IMR-90 (cell line): Measurements from ENCODE around the gene DCUN1D5. TPM values are rescaled to one million over a fixed set of nuclear protein-coding genes. Genes with fewer than 3 reads are reported as not detected.

ENCODE experiments used
- ATAC-seq: fragments of 200-7000 bp; cut with Tn5 transposase; 2 replicates; pipeline ENCODE4 v1.9.1; 2020; ENCODE audit warnings: low read depth, mild to moderate bottlenecking, moderate library complexity
- BruUV-seq: library from RNA; stranded (reverse); fragments of 400-500 nt; replicated peaks from 2 replicates; lab custom pipeline; 2021; lab: Mats Ljungman, UMichigan
- CTCF ChIA-PET: fragments of 300-600 bp; formaldehyde crosslinking; extraction: SDS; loops from one replicate; lab custom pipeline; 2021; ENCODE audit warnings: antibody characterized with exemption; lab: Yijun Ruan, JAX
- POLR2A ChIA-PET: fragments of 300-600 bp; sonication (Branson Sonifier 250); formaldehyde crosslinking; loops from one replicate; lab custom pipeline; 2022; ENCODE audit warnings: antibody characterized with exemption; ENCODE audit not compliant: unreplicated experiment; lab: Charles Lee
- DNase-seq: peaks from one replicate; pipeline ENCODE4 v3.0.0; 2013
- H2AFZ ChIP-seq: replicated peaks from 2 replicates; pipeline ENCODE3; 2013; ENCODE audit warnings: low read length, mild to moderate bottlenecking; ENCODE audit not compliant: poor library complexity
- H2AK5ac ChIP-seq: 2 replicates; pipeline ENCODE4 v1.6.1; 2013; ENCODE audit warnings: low read depth, low read length, inconsistent platforms
- H2AK9ac ChIP-seq: replicated peaks from 2 replicates; pipeline ENCODE3; 2013; ENCODE audit warnings: mild to moderate bottlenecking, low read depth, low read length, moderate library complexity; ENCODE audit not compliant: poor library complexity
- H2BK120ac ChIP-seq: 2 replicates; pipeline ENCODE4 v1.6.1; 2013; ENCODE audit warnings: low read depth, low read length, inconsistent platforms
- H2BK15ac ChIP-seq: 3 replicates; pipeline ENCODE4 v1.6.1; 2013; ENCODE audit warnings: low read depth, low read length, inconsistent platforms
- H2BK20ac ChIP-seq: 2 replicates; pipeline ENCODE4 v1.6.1; 2013; ENCODE audit warnings: low read depth, mild to moderate bottlenecking, inconsistent platforms, low read length, moderate library complexity
- H2BK5ac ChIP-seq: 2 replicates; pipeline ENCODE4 v1.6.1; 2013; ENCODE audit warnings: mild to moderate bottlenecking, low read depth, low read length, inconsistent platforms; ENCODE audit not compliant: poor library complexity, severe bottlenecking
- H3K14ac ChIP-seq: replicated peaks from 2 replicates; pipeline ENCODE4 v1.6.1; 2013; ENCODE audit warnings: low read depth, low read length, inconsistent platforms
- H3K18ac ChIP-seq: 2 replicates; pipeline ENCODE4 v1.6.1; 2013; ENCODE audit warnings: low read depth, low read length, control low read depth
- H3K23ac ChIP-seq: 2 replicates; pipeline ENCODE4 v1.6.1; 2013; ENCODE audit warnings: low read depth, low read length, inconsistent platforms
- H3K27ac ChIP-seq: 2 replicates; pipeline ENCODE4 v1.5.1; 2013; ENCODE audit warnings: mild to moderate bottlenecking, control low read depth, low read length; ENCODE audit not compliant: insufficient read depth
- H3K27me3 ChIP-seq: 2 replicates; pipeline ENCODE4 v1.6.1; 2013; ENCODE audit warnings: low read length; ENCODE audit not compliant: control insufficient read depth, insufficient read depth
- H3K36me3 ChIP-seq: 2 replicates; pipeline ENCODE4 v1.6.1; 2013; ENCODE audit warnings: low read length, mixed read lengths; ENCODE audit not compliant: control insufficient read depth, insufficient read depth
- H3K4ac ChIP-seq: 2 replicates; pipeline ENCODE4 v1.6.1; 2013; ENCODE audit warnings: low read depth, low read length, inconsistent platforms
- H3K4me1 ChIP-seq: 2 replicates; pipeline ENCODE4 v1.6.1; 2013; ENCODE audit warnings: low read length, mixed read lengths; ENCODE audit not compliant: control insufficient read depth, insufficient read depth
- H3K4me2 ChIP-seq: 2 replicates; pipeline ENCODE4 v1.6.1; 2013; ENCODE audit warnings: low read depth, mild to moderate bottlenecking, control low read depth, low read length, moderate library complexity
- H3K4me3 ChIP-seq: 2 replicates; pipeline ENCODE4 v1.5.1; 2013; ENCODE audit warnings: low read depth, mild to moderate bottlenecking, control low read depth, low read length, moderate library complexity; ENCODE audit not compliant: insufficient read depth
- H3K56ac ChIP-seq: 2 replicates; pipeline ENCODE4 v1.6.1; 2013; ENCODE audit warnings: low read length, inconsistent platforms; ENCODE audit not compliant: insufficient read depth; ENCODE audit errors: extremely low read depth
- H3K79me1 ChIP-seq, 2 experiments: 2 replicates each; pipeline ENCODE4 v1.6.1; 2013; ENCODE audit warnings: low read length in 2 of 2, inconsistent platforms in 1 of 2, low read depth in 1 of 2
- H3K9ac ChIP-seq: 2 replicates; pipeline ENCODE4 v1.6.1; 2013; ENCODE audit warnings: low read depth, low read length, control low read depth
- H3K9me1 ChIP-seq: 2 replicates; pipeline ENCODE4 v1.6.1; 2013; ENCODE audit warnings: low read length, inconsistent platforms; ENCODE audit not compliant: insufficient read depth
- H3K9me3 ChIP-seq: 2 replicates; pipeline ENCODE4 v1.6.1; 2013; ENCODE audit warnings: low read length; ENCODE audit not compliant: control insufficient read depth, insufficient read depth
- H4K20me1 ChIP-seq: 2 replicates; pipeline ENCODE4 v1.6.1; 2013; ENCODE audit warnings: low read length, inconsistent platforms; ENCODE audit not compliant: insufficient read depth
- H4K5ac ChIP-seq: 2 replicates; pipeline ENCODE4 v1.6.1; 2013; ENCODE audit warnings: mild to moderate bottlenecking, low read depth, low read length, control low read depth
- H4K8ac ChIP-seq, 2 experiments: 2 replicates each; pipeline ENCODE4 v1.6.1; 2013; ENCODE audit warnings: low read depth in 2 of 2, low read length in 2 of 2, control low read depth in 1 of 2, inconsistent platforms in 1 of 2
- H4K91ac ChIP-seq: 2 replicates; pipeline ENCODE4 v1.6.1; 2013; ENCODE audit warnings: low read depth, low read length, inconsistent platforms; ENCODE audit not compliant: insufficient read depth
- BHLHE40 ChIP-seq: fragments of 150-350 bp; IDR thresholded peaks from 2 replicates; pipeline ENCODE4 v1.6.1; 2016; ENCODE audit warnings: mild to moderate bottlenecking, low read depth, low read length
- CHD1 ChIP-seq: IDR thresholded peaks from 2 replicates; pipeline ENCODE4 v1.6.1; 2012; ENCODE audit warnings: low read depth, low read length, improper control_type of control experiment
- FOS ChIP-seq: fragments of 150-350 bp; IDR thresholded peaks from 2 replicates; pipeline ENCODE4 v1.6.1; 2016; ENCODE audit warnings: low read depth, low read length
- MAFK ChIP-seq: IDR thresholded peaks from 2 replicates; pipeline ENCODE4 v1.6.1; 2012; ENCODE audit warnings: low read depth, low read length, improper control_type of control experiment
- MAZ ChIP-seq: IDR thresholded peaks from 2 replicates; pipeline ENCODE4 v1.6.1; 2012; ENCODE audit warnings: low read depth, mild to moderate bottlenecking, low read length, improper control_type of control experiment, moderate library complexity, borderline replicate concordance
- MXI1 ChIP-seq: IDR thresholded peaks from 2 replicates; pipeline ENCODE4 v1.6.1; 2012; ENCODE audit warnings: low read depth, mild to moderate bottlenecking, low read length, moderate library complexity, borderline replicate concordance
- NFE2L2 ChIP-seq: fragments of 150-350 bp; IDR thresholded peaks from 2 replicates; pipeline ENCODE4 v1.6.1; 2016; ENCODE audit warnings: low read depth, mild to moderate bottlenecking, low read length
- POLR2A ChIP-seq: IDR thresholded peaks from 2 replicates; pipeline ENCODE4 v1.6.1; 2012; ENCODE audit warnings: mild to moderate bottlenecking, low read depth, low read length
- RAD21 ChIP-seq: IDR thresholded peaks from 2 replicates; pipeline ENCODE4 v1.6.1; 2012; ENCODE audit warnings: low read length, improper control_type of control experiment
- RCOR1 ChIP-seq: IDR thresholded peaks from 2 replicates; pipeline ENCODE4 v1.6.1; 2012; ENCODE audit warnings: mild to moderate bottlenecking, low read length, improper control_type of control experiment; ENCODE audit not compliant: insufficient replicate concordance
- RFX5 ChIP-seq: IDR thresholded peaks from 2 replicates; pipeline ENCODE4 v1.8.0; 2012; ENCODE audit warnings: low read depth, mild to moderate bottlenecking, low read length, moderate library complexity
- SMC3 ChIP-seq: fragments of 150-350 bp; IDR thresholded peaks from 2 replicates; pipeline ENCODE4 v1.6.1; 2016; ENCODE audit warnings: low read depth, mild to moderate bottlenecking, antibody characterized with exemption, low read length, moderate library complexity
- WGBS, 2 experiments: methylation state at CpG; one replicate each; pipeline versions ENCODE4 v1.1.5 to v1.1.7; 2013; ENCODE audit warnings: missing lambda C conversion rate in 2 of 2; ENCODE audit not compliant: insufficient read length in 1 of 2; ENCODE audit errors: extremely low coverage in 2 of 2; 5-methylcytosine and 5-hydroxymethylcytosine counted together
- dilution Hi-C: fragments of 300-500 bp; cut with HindIII; formaldehyde crosslinking; loops from one replicate; pipeline ENCODE4 v1.14.3; 2018; ENCODE audit warnings: low sequenced_read_pairs; ENCODE audit not compliant: unreplicated experiment
- in situ Hi-C: fragments of 300-500 bp; cut with MboI; formaldehyde crosslinking; loops from 3 replicates; pipeline ENCODE4 v1.14.3; 2019; ENCODE audit warnings: low sequenced_read_pairs, inconsistent platforms, mixed read lengths
- intact Hi-C: fragments of 100-400 bp; cut with micrococcal nuclease; formaldehyde crosslinking; loops from 2 replicates; pipeline ENCODE4 v1.10.0; 2022
- polyA plus RNA-seq, 3 experiments: library from polyadenylated mRNA; depleted of rRNA; stranded (reverse); fragments of >200 nt; gene quantifications; 2 replicates each; pipeline ENCODE4 v1.2.3, GENCODE V29; 2012; ENCODE audit warnings: low replicate concordance in 1 of 3
- total RNA-seq: library from RNA; depleted of rRNA; stranded (reverse); fragments of >200 nt; gene quantifications from 2 replicates; pipeline ENCODE4 v1.2.3, GENCODE V29; 2012
- TF ChIP-seq, protein P1 (sequence below): fragments of 150-350 bp; IDR thresholded peaks from 2 replicates; pipeline ENCODE4 v1.6.1; 2017; ENCODE audit warnings: mild to moderate bottlenecking, antibody characterized with exemption, low read length, low read depth
- TF ChIP-seq, protein P2 (sequence below): fragments of 150-350 bp; IDR thresholded peaks from 2 replicates; pipeline ENCODE4 v1.6.1; 2016; ENCODE audit warnings: low read depth, mild to moderate bottlenecking, low read length, moderate library complexity, borderline replicate concordance
- TF ChIP-seq, protein P3 (sequence below): conservative IDR thresholded peaks from 2 replicates; pipeline ENCODE4 v1.5.1; 2012; ENCODE audit warnings: mild to moderate bottlenecking, low read depth, low read length, improper control_type of control experiment

DCUN1D5 gene
- total and polyA plus RNA-seq, 2 of the 4 experiments (the other 2 are of a cell fraction) = 47.8 to 58.3 TPM

DNA sequence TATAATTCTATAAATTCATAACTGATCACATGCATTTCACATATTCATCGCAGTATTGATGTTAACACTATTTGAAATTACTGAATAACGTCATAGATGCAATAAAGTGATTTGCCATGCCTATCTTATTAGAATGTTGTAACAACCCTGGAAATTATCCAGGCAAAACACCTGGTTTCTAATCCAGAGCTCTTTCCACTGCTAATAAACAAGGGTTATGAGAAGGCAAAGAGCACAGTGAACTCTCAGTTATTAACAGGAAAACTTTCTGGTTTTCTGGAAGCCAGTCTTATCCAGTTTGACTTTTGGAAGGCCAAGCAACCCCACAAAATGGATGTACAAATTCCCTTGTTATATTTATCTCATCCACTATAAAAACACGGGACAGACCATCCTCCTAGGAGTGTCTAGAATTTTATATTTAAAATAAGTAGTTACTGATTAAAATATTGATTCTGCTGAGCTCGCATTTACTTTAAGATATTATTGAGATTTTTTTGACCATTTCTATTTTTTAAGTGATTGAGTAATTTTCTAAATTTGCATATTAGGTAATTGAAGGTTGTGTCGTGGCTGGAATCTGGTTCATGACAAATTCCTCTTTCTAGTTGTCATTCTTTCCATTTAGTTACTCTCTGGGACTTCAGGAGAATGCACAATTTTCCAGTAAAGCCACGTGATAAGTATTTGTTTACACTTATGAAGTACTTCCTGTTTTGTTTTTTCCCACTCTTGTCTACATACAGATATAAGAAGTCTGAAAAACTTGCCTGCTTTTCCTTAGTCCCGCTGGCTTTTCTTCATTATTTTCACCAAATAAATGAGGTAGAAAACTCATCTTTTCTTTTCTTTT lies 47.9 kb downstream of the DCUN1D5 start:
- no peak overlapping the region for H4K5ac ChIP-seq
- intact Hi-C loops (no loop called here), dilution Hi-C loops (no loop called here), in situ Hi-C loops (no loop called here)
- no peak overlapping the region for H2AFZ ChIP-seq
- no peak overlapping the region for H3K27ac ChIP-seq
- H3K36me3 ChIP-seq = no peaks in the 10 kb centered on the region
- H4K20me1 ChIP-seq = no peaks in the 10 kb centered on the region
- no peak overlapping the region for H3K4me2 ChIP-seq
- H3K56ac ChIP-seq = no peak overlapping the region
- H4K8ac ChIP-seq = no peak overlapping the region
- no peak overlapping the region for H2BK5ac ChIP-seq
- no peaks in the 10 kb centered on the region for H3K79me1 ChIP-seq
- H2AK5ac ChIP-seq = no peak overlapping the region
- no peak overlapping the region for H2BK120ac ChIP-seq
- no peak overlapping the region for H2AK9ac ChIP-seq
- no peak overlapping the region for H3K18ac ChIP-seq
- POLR2A ChIA-PET = no interaction called here
- H3K27me3 ChIP-seq = no peaks in the 10 kb centered on the region
- CTCF ChIA-PET = no interaction called here
- H3K23ac ChIP-seq = no peak overlapping the region
- no peaks in the 10 kb centered on the region for H3K9me3 ChIP-seq
- no TSS peak for BruUV-seq
- H3K4ac ChIP-seq = no peak overlapping the region
- DNase-seq = no peak
- H2BK15ac ChIP-seq = no peak overlapping the region
- 100% methylated on average over 1 of the region's 7 CpGs; no CpG with 5 or more reads in 1 of the 2 experiments for WGBS, 2 experiments
- no peak for ATAC-seq
- no peak overlapping the region for H2BK20ac ChIP-seq
- no peak overlapping the region for H3K9ac ChIP-seq
- H4K91ac ChIP-seq = no peak overlapping the region
- H3K4me3 ChIP-seq = no peak overlapping the region
- H3K14ac ChIP-seq = no peak overlapping the region
- H3K4me1 ChIP-seq = no peaks in the 10 kb centered on the region
- H3K9me1 ChIP-seq = no peaks in the 10 kb centered on the region
- TF ChIP-seq RCOR1 (no peak), MAFK (no peak), NFE2L2 (no peak), RAD21 (no peak), FOS (no peak), BHLHE40 (no peak), MXI1 (no peak), CHD1 (no peak), SMC3 (no peak), MAZ (no peak), POLR2A (no peak), RFX5 (no peak)
- TF ChIP-seq, protein P1, sequence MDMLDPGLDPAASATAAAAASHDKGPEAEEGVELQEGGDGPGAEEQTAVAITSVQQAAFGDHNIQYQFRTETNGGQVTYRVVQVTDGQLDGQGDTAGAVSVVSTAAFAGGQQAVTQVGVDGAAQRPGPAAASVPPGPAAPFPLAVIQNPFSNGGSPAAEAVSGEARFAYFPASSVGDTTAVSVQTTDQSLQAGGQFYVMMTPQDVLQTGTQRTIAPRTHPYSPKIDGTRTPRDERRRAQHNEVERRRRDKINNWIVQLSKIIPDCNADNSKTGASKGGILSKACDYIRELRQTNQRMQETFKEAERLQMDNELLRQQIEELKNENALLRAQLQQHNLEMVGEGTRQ = no peak
- TF ChIP-seq, protein P2, sequence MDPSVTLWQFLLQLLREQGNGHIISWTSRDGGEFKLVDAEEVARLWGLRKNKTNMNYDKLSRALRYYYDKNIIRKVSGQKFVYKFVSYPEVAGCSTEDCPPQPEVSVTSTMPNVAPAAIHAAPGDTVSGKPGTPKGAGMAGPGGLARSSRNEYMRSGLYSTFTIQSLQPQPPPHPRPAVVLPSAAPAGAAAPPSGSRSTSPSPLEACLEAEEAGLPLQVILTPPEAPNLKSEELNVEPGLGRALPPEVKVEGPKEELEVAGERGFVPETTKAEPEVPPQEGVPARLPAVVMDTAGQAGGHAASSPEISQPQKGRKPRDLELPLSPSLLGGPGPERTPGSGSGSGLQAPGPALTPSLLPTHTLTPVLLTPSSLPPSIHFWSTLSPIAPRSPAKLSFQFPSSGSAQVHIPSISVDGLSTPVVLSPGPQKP = no peak
- TF ChIP-seq, protein P3, sequence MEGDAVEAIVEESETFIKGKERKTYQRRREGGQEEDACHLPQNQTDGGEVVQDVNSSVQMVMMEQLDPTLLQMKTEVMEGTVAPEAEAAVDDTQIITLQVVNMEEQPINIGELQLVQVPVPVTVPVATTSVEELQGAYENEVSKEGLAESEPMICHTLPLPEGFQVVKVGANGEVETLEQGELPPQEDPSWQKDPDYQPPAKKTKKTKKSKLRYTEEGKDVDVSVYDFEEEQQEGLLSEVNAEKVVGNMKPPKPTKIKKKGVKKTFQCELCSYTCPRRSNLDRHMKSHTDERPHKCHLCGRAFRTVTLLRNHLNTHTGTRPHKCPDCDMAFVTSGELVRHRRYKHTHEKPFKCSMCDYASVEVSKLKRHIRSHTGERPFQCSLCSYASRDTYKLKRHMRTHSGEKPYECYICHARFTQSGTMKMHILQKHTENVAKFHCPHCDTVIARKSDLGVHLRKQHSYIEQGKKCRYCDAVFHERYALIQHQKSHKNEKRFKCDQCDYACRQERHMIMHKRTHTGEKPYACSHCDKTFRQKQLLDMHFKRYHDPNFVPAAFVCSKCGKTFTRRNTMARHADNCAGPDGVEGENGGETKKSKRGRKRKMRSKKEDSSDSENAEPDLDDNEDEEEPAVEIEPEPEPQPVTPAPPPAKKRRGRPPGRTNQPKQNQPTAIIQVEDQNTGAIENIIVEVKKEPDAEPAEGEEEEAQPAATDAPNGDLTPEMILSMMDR = no peak
